Lower lobe of right lung (tissue), 2 donors: ENCODE results near the gene SPATA20. TPM values are rescaled to one million over a fixed set of nuclear protein-coding genes. Genes with fewer than 3 reads are reported as not detected.

ENCODE experiments used
- ATAC-seq, 2 donors: fragments of 200-7000 bp; cut with Tn5 transposase; one replicate each; pipeline ENCODE4 v1.9.1; 2020 to 2022; ENCODE audit warnings: mild to moderate bottlenecking in 2 of 2, moderate library complexity in 2 of 2
- DNase-seq: peaks from one replicate; pipeline ENCODE4 v3.0.0-alpha.2; 2020
- H3K27ac ChIP-seq: fragments of 200-600 bp; one replicate; pipeline ENCODE4 v1.8.0; 2022
- H3K27me3 ChIP-seq: fragments of 200-600 bp; one replicate; pipeline ENCODE4 v1.8.0; 2022; ENCODE audit warnings: low read depth
- H3K36me3 ChIP-seq: fragments of 200-600 bp; one replicate; pipeline ENCODE4 v1.8.0; 2022; ENCODE audit warnings: mild to moderate bottlenecking
- H3K4me1 ChIP-seq: fragments of 200-600 bp; one replicate; pipeline ENCODE4 v1.8.0; 2022
- H3K4me3 ChIP-seq: fragments of 200-600 bp; one replicate; pipeline ENCODE4 v1.8.0; 2022; ENCODE audit warnings: mild to moderate bottlenecking
- H3K9me3 ChIP-seq: fragments of 200-600 bp; one replicate; pipeline ENCODE4 v1.8.0; 2022
- intact Hi-C: fragments of 100-400 bp; cut with DNase I; formaldehyde crosslinking; loops from one replicate; pipeline ENCODE4 v1.11.0; 2022
- total RNA-seq: library from RNA; stranded (reverse); fragmentation: NEBNext Ultra II Directional; extraction: Animal tissue kit (Norgen Biotek cat#: 25700); gene quantifications from one replicate; pipeline ENCODE4 v1.2.1, GENCODE V29; 2021
- TF ChIP-seq, protein P1 (sequence below): fragments of 200-600 bp; IDR thresholded peaks from one replicate; pipeline ENCODE4 v1.8.0; 2022; ENCODE audit warnings: antibody characterized with exemption, mild to moderate bottlenecking
- donor health status: DM: no; HTN: yes; CAD: no; lungs with severe emphysema.

SPATA20 gene
- total RNA-seq, 1 donor from 2014 or later: 29.7 TPM

- no peak for ATAC-seq
- H3K4me3 ChIP-seq: no peak overlapping the region
- H3K27ac ChIP-seq: no peak overlapping the region
- TF ChIP-seq, protein P1, sequence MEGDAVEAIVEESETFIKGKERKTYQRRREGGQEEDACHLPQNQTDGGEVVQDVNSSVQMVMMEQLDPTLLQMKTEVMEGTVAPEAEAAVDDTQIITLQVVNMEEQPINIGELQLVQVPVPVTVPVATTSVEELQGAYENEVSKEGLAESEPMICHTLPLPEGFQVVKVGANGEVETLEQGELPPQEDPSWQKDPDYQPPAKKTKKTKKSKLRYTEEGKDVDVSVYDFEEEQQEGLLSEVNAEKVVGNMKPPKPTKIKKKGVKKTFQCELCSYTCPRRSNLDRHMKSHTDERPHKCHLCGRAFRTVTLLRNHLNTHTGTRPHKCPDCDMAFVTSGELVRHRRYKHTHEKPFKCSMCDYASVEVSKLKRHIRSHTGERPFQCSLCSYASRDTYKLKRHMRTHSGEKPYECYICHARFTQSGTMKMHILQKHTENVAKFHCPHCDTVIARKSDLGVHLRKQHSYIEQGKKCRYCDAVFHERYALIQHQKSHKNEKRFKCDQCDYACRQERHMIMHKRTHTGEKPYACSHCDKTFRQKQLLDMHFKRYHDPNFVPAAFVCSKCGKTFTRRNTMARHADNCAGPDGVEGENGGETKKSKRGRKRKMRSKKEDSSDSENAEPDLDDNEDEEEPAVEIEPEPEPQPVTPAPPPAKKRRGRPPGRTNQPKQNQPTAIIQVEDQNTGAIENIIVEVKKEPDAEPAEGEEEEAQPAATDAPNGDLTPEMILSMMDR: no peak
- H3K4me1 ChIP-seq: no peaks in the 10 kb centered on the region
- peaks cover 10% of the 10 kb centered on the region for H3K27me3 ChIP-seq
- DNase-seq: no peak
- H3K9me3 ChIP-seq: no peaks in the 10 kb centered on the region
- H3K36me3 ChIP-seq: no peaks in the 10 kb centered on the region
- intact Hi-C loops: no loop called here
These were observed 29.9 kb downstream of the SPATA20 start for GRCh38 chr17:50576864-50577263.

- Histone ChIP-seq H3K9me3 (no peaks in the 10 kb centered on the region), H3K36me3 (no peaks in the 10 kb centered on the region), H3K27me3 (peaks cover 10% of the 10 kb centered on the region), H3K27ac (no peak overlapping the region), H3K4me3 (no peak overlapping the region), H3K4me1 (no peaks in the 10 kb centered on the region)
- no peak for ATAC-seq
- TF ChIP-seq, protein P1: no peak
- no peak for DNase-seq
- intact Hi-C loops: no loop called here
These were observed 30.5 kb downstream of the SPATA20 start for GRCh38 chr17:50577451-50577954.

GRCh38 chr17:50578173-50578572, 31.2 kb downstream of the SPATA20 start:
- ATAC-seq: no peak
- Histone ChIP-seq H3K9me3 (no peaks in the 10 kb centered on the region), H3K27ac (no peak overlapping the region), H3K4me1 (no peaks in the 10 kb centered on the region), H3K36me3 (no peaks in the 10 kb centered on the region), H3K27me3 (peaks cover 10% of the 10 kb centered on the region), H3K4me3 (no peak overlapping the region)
- TF ChIP-seq, protein P1: no peak
- no peak for DNase-seq
- intact Hi-C loops: no loop called here

- ATAC-seq (no peak), DNase-seq (no peak)
- TF ChIP-seq, protein P1: no peak
- no peaks in the 10 kb centered on the region for H3K4me1 ChIP-seq
- H3K27ac ChIP-seq: no peak overlapping the region
- no peaks in the 10 kb centered on the region for H3K36me3 ChIP-seq
- H3K4me3 ChIP-seq: no peak overlapping the region
- H3K27me3 ChIP-seq: peaks cover 10% of the 10 kb centered on the region
- no peaks in the 10 kb centered on the region for H3K9me3 ChIP-seq
- intact Hi-C loops: no loop called here
These were observed 32.4 kb downstream of the SPATA20 start for GRCh38 chr17:50579399-50579798.

- Histone ChIP-seq H3K36me3 (no peaks in the 10 kb centered on the region), H3K27me3 (peaks cover 10% of the 10 kb centered on the region), H3K4me3 (no peak overlapping the region), H3K4me1 (no peaks in the 10 kb centered on the region), H3K27ac (no peak overlapping the region), H3K9me3 (no peaks in the 10 kb centered on the region)
- intact Hi-C loops: no loop called here
- ATAC-seq: no peak
- DNase-seq: no peak
- TF ChIP-seq, protein P1: no peak
These were observed 33.7 kb downstream of the SPATA20 start for GRCh38 chr17:50580646-50581045.

DNA sequence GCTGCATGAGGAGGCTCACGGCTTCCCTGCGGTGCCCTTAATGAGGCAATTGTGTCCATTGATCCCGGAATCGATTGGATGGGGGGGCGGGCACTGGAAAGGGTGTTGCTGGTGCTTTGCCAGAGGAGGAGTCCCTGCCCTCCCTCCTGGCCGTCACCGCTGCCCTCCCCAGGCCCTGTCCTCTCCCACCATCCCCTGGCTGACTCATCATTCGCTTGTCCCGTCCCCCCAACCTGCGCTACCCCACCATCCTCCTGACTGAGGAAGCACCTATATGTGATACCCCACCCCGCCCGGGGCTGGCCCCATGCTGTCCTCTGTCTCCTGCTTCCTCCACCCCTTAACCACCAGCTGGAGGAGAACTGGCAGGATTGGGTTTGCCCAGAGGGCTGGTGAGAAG, 34.3 kb downstream of the SPATA20 start:
- no peaks in the 10 kb centered on the region for H3K36me3 ChIP-seq
- intact Hi-C loops: no loop called here
- DNase-seq (no peak), ATAC-seq (no peak)
- no peaks in the 10 kb centered on the region for H3K9me3 ChIP-seq
- no peaks in the 10 kb centered on the region for H3K4me1 ChIP-seq
- no peak overlapping the region for H3K4me3 ChIP-seq
- TF ChIP-seq, protein P1: no peak
- no peak overlapping the region for H3K27ac ChIP-seq
- peaks cover 10% of the 10 kb centered on the region for H3K27me3 ChIP-seq
